ENCODE results near the gene FGF22.
"Not testable (repeated sequence)": the region's sequence is repeated elsewhere in the genome, so short reads cannot be mapped to it uniquely, and the experiment has no call there.

Gene FGF22

GRCh38 chr19:639253-640160 lies at the start of gene FGF22:
Gene FGF22, plus strand, starts transcription at chr19:639879. Its CDS starts 47 bp downstream, at chr19:639926.
- DNase-seq = peak; percentile 62 to 77

GRCh38 chr19:590396-590745 lies 49.3 kb upstream of the FGF22 start:
- DNase-seq = no peak

GRCh38 chr19:590750-591098 lies 49.0 kb upstream of the FGF22 start:
- no peak for DNase-seq

- no peak for DNase-seq
Observed at GRCh38 chr19:591099-591958, 48.4 kb upstream of the FGF22 start.

GRCh38 chr19:592101-592500 lies 47.6 kb upstream of the FGF22 start:
- DNase-seq = no peak

- DNase-seq = no peak
Observed at GRCh38 chr19:593055-593454, 46.6 kb upstream of the FGF22 start.

GRCh38 chr19:593505-593904 lies 46.2 kb upstream of the FGF22 start:
- DNase-seq = no peak

- no peak for DNase-seq
Observed at GRCh38 chr19:594265-594870, 45.3 kb upstream of the FGF22 start.

GRCh38 chr19:595326-596262 lies 44.1 kb upstream of the FGF22 start:
- no peak for DNase-seq

GRCh38 chr19:596263-596655 lies 43.4 kb upstream of the FGF22 start:
- DNase-seq = no peak

- no peak for DNase-seq
Observed at GRCh38 chr19:597406-598315, 42.0 kb upstream of the FGF22 start.

- DNase-seq = no peak
Observed at GRCh38 chr19:601310-601709, 38.4 kb upstream of the FGF22 start.

GRCh38 chr19:601790-602189 lies 37.9 kb upstream of the FGF22 start:
- no peak for DNase-seq

- no peak for DNase-seq
Observed at GRCh38 chr19:602391-603301, 37.0 kb upstream of the FGF22 start.

GRCh38 chr19:603302-603639 lies 36.4 kb upstream of the FGF22 start:
- not testable (repeated sequence) for DNase-seq

- not testable (repeated sequence) for DNase-seq
Observed at GRCh38 chr19:603779-604178, 35.9 kb upstream of the FGF22 start.

- DNase-seq = no peak
Observed at GRCh38 chr19:604355-604754, 35.3 kb upstream of the FGF22 start.

GRCh38 chr19:605061-605971 lies 34.4 kb upstream of the FGF22 start:
- DNase-seq = not testable (repeated sequence)
